Endothelial cell of umbilical vein (primary cell): Measurements from ENCODE around the gene RETREG2.

Experiments
- FOS ChIP-seq: IDR thresholded peaks from 2 replicates; pipeline ENCODE4 v1.6.1; 2011; ENCODE audit warnings: mild to moderate bottlenecking, low read length, moderate library complexity, borderline replicate concordance; ENCODE audit not compliant: insufficient read depth
- JUN ChIP-seq: IDR thresholded peaks from 2 replicates; pipeline ENCODE4 v1.6.1; 2011; ENCODE audit warnings: borderline replicate concordance, low read depth; ENCODE audit not compliant: insufficient read length, insufficient read depth
- POLR2A ChIP-seq: IDR thresholded peaks from 2 replicates; pipeline ENCODE4 v1.6.1; 2012; ENCODE audit warnings: low read depth, mild to moderate bottlenecking, control low read depth, low read length
- TF ChIP-seq, protein P1 (sequence below), 2 donors: IDR thresholded peaks; 1 replicate in 1 of 2; 2 replicates in 1 of 2; pipeline ENCODE4 v1.5.1; 2011; ENCODE audit warnings: low read length in 2 of 2, mild to moderate bottlenecking in 2 of 2, moderate library complexity in 2 of 2, control low read depth in 1 of 2, inconsistent platforms in 1 of 2, low read depth in 1 of 2; ENCODE audit not compliant: insufficient read depth in 1 of 2; ENCODE audit errors: extremely low read depth in 1 of 2

DNA sequence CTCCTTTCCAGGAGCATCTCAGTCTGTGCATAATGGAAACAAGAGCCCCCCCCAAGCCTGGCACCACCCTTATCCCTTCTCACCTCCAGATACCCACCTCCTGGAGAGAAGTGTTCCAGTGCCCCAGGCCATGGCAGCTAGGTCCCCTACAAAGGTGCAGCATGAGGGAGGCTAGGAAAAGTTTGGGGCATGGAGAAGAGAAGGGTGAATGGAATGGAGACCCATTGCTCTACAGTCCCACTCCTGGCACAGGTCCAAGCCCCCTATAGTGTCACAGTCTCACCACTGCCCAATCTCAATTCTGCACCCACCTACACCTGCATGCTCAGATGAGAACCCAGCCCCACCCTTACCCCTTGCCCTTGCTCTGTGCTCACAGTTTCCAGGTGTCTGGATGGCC lies 9.1 kb upstream of the RETREG2 start:
- TF ChIP-seq, protein P1, sequence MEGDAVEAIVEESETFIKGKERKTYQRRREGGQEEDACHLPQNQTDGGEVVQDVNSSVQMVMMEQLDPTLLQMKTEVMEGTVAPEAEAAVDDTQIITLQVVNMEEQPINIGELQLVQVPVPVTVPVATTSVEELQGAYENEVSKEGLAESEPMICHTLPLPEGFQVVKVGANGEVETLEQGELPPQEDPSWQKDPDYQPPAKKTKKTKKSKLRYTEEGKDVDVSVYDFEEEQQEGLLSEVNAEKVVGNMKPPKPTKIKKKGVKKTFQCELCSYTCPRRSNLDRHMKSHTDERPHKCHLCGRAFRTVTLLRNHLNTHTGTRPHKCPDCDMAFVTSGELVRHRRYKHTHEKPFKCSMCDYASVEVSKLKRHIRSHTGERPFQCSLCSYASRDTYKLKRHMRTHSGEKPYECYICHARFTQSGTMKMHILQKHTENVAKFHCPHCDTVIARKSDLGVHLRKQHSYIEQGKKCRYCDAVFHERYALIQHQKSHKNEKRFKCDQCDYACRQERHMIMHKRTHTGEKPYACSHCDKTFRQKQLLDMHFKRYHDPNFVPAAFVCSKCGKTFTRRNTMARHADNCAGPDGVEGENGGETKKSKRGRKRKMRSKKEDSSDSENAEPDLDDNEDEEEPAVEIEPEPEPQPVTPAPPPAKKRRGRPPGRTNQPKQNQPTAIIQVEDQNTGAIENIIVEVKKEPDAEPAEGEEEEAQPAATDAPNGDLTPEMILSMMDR (IDR thresholded peaks at IDR 0.05; ENCODE audit: extremely low read depth in 1 of 2, insufficient read depth in 1 of 2, low read depth in 1 of 2, low read length in 2 of 2) = no peak
- no peak for TF ChIP-seq POLR2A
- no peak for TF ChIP-seq JUN
- no peak for TF ChIP-seq FOS
